Pancreas (tissue), 10 donors: ENCODE data around the gene PPM1G. TPM values are rescaled to one million over a fixed set of nuclear protein-coding genes. Genes with fewer than 3 reads are reported as not detected.

ENCODE experiments used
- ATAC-seq, 4 donors: fragments of 200-7000 bp; cut with Tn5 transposase; one replicate each; pipeline versions ENCODE4 v1.8.0 to v1.9.1; 2020; ENCODE audit warnings: mild to moderate bottlenecking in 4 of 4, moderate library complexity in 4 of 4
- DNase-seq, 6 donors: peaks; one replicate each; pipeline ENCODE4 v3.0.0-alpha.2; 2020
- FAIRE-seq: peaks from 2 replicates; lab custom pipeline; 2012; peaks lifted over from hg19 to GRCh38; lab: Jason Lieb, UNC
- H3K27ac ChIP-seq, 4 donors: fragments of 200-600 bp; sonication (generic); 1 replicate in 3 of 4; 2 replicates in 1 of 4; pipeline versions ENCODE4 v1.5.0 to v1.8.0; 2020
- H3K27me3 ChIP-seq, 4 donors: fragments of 200-600 bp; one replicate each; pipeline ENCODE4 v1.8.0; 2021
- H3K36me3 ChIP-seq, 3 donors: fragments of 200-600 bp; sonication (generic) in 1 of 3; one replicate each; pipeline versions ENCODE4 v1.5.0 to v1.8.0; 2020 to 2021
- H3K4me1 ChIP-seq, 3 donors: fragments of 200-600 bp; one replicate each; pipeline ENCODE4 v1.8.0; 2021
- H3K4me3 ChIP-seq, 4 donors: fragments of 200-600 bp; sonication (generic) in 2 of 4; one replicate each; pipeline versions ENCODE4 v1.5.0 to v1.8.0; 2020 to 2021
- H3K9me3 ChIP-seq, 4 donors: fragments of 200-600 bp; one replicate each; pipeline ENCODE4 v1.8.0; 2021
- CTCF ChIP-seq, 4 donors: fragments of 200-600 bp; sonication (generic) in 3 of 4; IDR thresholded peaks; one replicate each; pipeline versions ENCODE4 v1.5.0 to v1.8.0; 2021; ENCODE audit warnings: antibody characterized with exemption in 4 of 4
- WGBS, 2 donors: extraction: QIAGEN DNeasy Blood & Tissue Kit; methylation state at CpG; one replicate each; pipeline ENCODE4 v1.1.7; 2013; 5-methylcytosine and 5-hydroxymethylcytosine counted together
- intact Hi-C, 3 donors: fragments of 100-400 bp; cut with DNase I; formaldehyde crosslinking; loops; one replicate each; pipeline versions ENCODE4 v1.11.1 to v1.14.2; 2022
- polyA plus RNA-seq, 2 donors: library from polyadenylated mRNA; stranded (reverse); fragments of 200-250 nt; gene quantifications; one replicate each; pipeline ENCODE4 v1.2.3, GENCODE V29; 2013
- total RNA-seq, 6 donors: library from RNA; stranded (reverse); fragmentation: NEBNext Ultra II Directional in 4 of 6; extraction: Animal tissue kit (Norgen Biotek cat#: 25700) in 4 of 6; gene quantifications; one replicate each; pipeline versions ENCODE4 v1.2.1 to v1.2.4, GENCODE V29; 2021 to 2023
- donor health status: healthy with polysubstance abuse.
- donor health status: DM: no; HTN: no; CAD: no; lungs with moderate emphysema.
- donor health status: DM: no; HTN: no; CAD: no.
- donor health status: control.
- donor health status: control.
- donor health status: Bipolar disorder and iron deficiency.
- donor health status: DM: yes; HTN: yes; CAD: no.
- donor health status: DM: no; HTN: no; CAD: no.
- donor health status: DM: no; HTN: no; CAD: no.
- donor health status: DM: yes; HTN: yes; CAD: no.

The PPM1G gene
- total and polyA plus RNA-seq, 8 donors: 23.6 to 37.8 (median 29.1) TPM

GRCh38 chr2:27421660-27422250 is 12.4 kb upstream of the PPM1G start:
- no peaks in the 10 kb centered on the region for H3K4me1 ChIP-seq
- TF ChIP-seq CTCF (IDR thresholded peaks at IDR 0.05): no peak
- no peak overlapping the region for H3K27ac ChIP-seq
- FAIRE-seq (no peak), ATAC-seq (no peak), DNase-seq (no peak)
- intact Hi-C loops: no loop called here
- WGBS, 2 donors: 63 to 67% methylated on average over 4 of the region's 4 CpGs
- H3K36me3 ChIP-seq: no peaks in the 10 kb centered on the region
- no peak overlapping the region for H3K4me3 ChIP-seq
- H3K9me3 ChIP-seq: no peaks in the 10 kb centered on the region
- no peaks in the 10 kb centered on the region for H3K27me3 ChIP-seq

DNA sequence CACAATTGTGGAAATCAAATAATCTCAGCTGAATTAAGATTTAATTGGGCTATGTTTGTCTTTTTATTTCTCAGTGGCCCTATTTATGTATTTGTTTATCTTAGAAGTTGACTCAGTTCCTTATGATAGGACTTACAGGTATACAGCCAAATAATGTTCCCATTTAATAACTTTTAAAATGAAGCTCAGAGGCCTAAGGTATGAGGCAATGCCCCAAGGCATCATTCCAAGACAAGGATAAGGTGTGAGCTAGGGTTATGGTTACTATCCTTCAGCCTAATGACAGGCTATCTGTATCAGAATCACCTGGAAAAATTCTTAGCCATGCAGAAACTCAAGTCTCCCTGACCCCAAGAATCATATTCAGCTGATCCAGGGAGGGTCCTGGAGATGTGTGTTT is 11.6 kb upstream of the PPM1G start:
- Histone ChIP-seq H3K9me3 (no peaks in the 10 kb centered on the region), H3K36me3 (no peaks in the 10 kb centered on the region), H3K4me1 (no peaks in the 10 kb centered on the region), H3K4me3 (no peak overlapping the region), H3K27me3 (no peaks in the 10 kb centered on the region), H3K27ac (no peak overlapping the region)
- DNase-seq: no peak
- TF ChIP-seq CTCF (IDR thresholded peaks at IDR 0.05): no peak
- no peak for FAIRE-seq
- ATAC-seq: no peak
- intact Hi-C loops: no loop called here

- FAIRE-seq: no peak
- no peaks in the 10 kb centered on the region for H3K36me3 ChIP-seq
- intact Hi-C loops: no loop called here
- H3K4me1 ChIP-seq: no peaks in the 10 kb centered on the region
- no peak for TF ChIP-seq CTCF (IDR thresholded peaks at IDR 0.05)
- H3K4me3 ChIP-seq: no peak overlapping the region
- 91 to 95% methylated on average over 6 of the region's 6 CpGs for WGBS, 2 donors
- no peak for ATAC-seq
- H3K27ac ChIP-seq: no peak overlapping the region
- H3K27me3 ChIP-seq: no peaks in the 10 kb centered on the region
- DNase-seq: no peak
- H3K9me3 ChIP-seq: no peaks in the 10 kb centered on the region
Observed at GRCh38 chr2:27416151-27416550, 6.8 kb upstream of the PPM1G start.

DNA sequence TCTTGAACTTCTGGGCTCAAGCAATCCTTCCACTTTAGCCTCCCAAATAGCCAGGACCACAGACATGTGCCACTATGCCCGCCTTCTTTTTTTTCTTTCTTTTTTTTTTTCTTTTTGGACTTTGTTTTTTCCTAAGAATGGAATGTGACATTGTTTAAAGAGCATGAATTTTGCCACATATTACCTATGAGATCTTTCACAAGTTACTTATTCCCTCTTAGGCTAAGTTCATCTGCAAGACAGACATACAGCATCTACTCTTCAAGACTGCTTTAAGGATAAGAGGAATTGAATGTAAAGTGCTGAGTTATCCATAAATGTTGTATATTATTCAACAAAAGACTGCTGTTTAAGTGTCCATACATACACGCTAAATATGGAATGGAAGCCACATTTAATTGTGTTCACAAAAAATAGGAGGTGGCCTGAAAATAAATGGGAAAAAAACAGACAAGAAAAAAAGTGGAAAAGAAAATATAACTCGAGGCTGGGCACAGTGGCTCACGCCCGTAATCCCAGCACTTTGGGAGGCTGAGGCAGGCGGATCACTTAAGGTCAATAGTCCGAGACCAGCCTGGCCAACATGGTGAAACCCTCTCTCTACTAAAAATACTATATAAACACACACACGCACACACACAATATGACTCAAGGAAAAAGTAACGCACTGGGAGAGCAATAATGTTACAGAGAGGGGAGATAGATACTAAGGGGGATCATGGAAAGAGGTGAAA is 3.2 kb upstream of the PPM1G start:
- 74 to 83% methylated on average over 9 of the region's 9 CpGs for WGBS, 2 donors
- intact Hi-C loops: no loop called here
- no peak for ATAC-seq

More for the DNA sequence above, 3.2 kb upstream of the PPM1G start:
- no peak for FAIRE-seq
- H3K4me1 ChIP-seq: peaks cover 0 to 10% (median 5%) of the 10 kb centered on the region in 3 donors
- no peaks in the 10 kb centered on the region for H3K27me3 ChIP-seq
- no peak overlapping the region for H3K4me3 ChIP-seq
- TF ChIP-seq CTCF (IDR thresholded peaks at IDR 0.05): no peak
- DNase-seq: no peak
- no peaks in the 10 kb centered on the region for H3K9me3 ChIP-seq
- no peak overlapping the region for H3K27ac ChIP-seq
- no peaks in the 10 kb centered on the region for H3K36me3 ChIP-seq
